HEK293 (cell line): ENCODE results near the gene PDIA5.

Experiments
- CTCF ChIA-PET: fragments of 350-600 bp; formaldehyde crosslinking; extraction: SDS; loops from one replicate; lab custom pipeline; 2021; ENCODE audit warnings: antibody characterized with exemption; lab: Yijun Ruan, JAX
- POLR2A ChIA-PET: fragments of 300-600 bp; formaldehyde crosslinking; extraction: SDS; loops from one replicate; lab custom pipeline; 2020; ENCODE audit warnings: antibody characterized with exemption, inconsistent platforms; lab: Yijun Ruan, JAX
- H3K27ac ChIP-seq: fragments of 200-500 bp; sonication (Bioruptor generic); 2 replicates; pipeline ENCODE4 v1.5.1; 2014; ENCODE audit warnings: low read depth, low read length, control low read depth, inconsistent platforms; ENCODE audit errors: extremely low read depth
- H3K36me3 ChIP-seq, 2 experiments: fragments of 200-500 bp in 1 of 2; sonication (Bioruptor generic) in 1 of 2; 1 replicate in 1 of 2; 2 replicates in 1 of 2; pipeline ENCODE4 v1.5.1; 2014 to 2017; ENCODE audit warnings: inconsistent platforms in 2 of 2, low read length in 2 of 2; ENCODE audit not compliant: control insufficient read depth in 2 of 2, insufficient read depth in 1 of 2
- H3K4me1 ChIP-seq: fragments of 200-500 bp; sonication (Bioruptor generic); 2 replicates; pipeline ENCODE4 v1.5.1; 2014; ENCODE audit warnings: mild to moderate bottlenecking, low read length, inconsistent platforms; ENCODE audit not compliant: control insufficient read depth, insufficient read depth
- H3K4me3 ChIP-seq: 2 replicates; pipeline ENCODE4 v1.5.1; 2011; ENCODE audit warnings: low read depth, mild to moderate bottlenecking, control low read depth, low read length, moderate library complexity
- H3K9me3 ChIP-seq: fragments of 200-500 bp; sonication (Bioruptor generic); 2 replicates; pipeline ENCODE4 v1.5.1; 2014; ENCODE audit warnings: low read depth, low read length, inconsistent platforms; ENCODE audit not compliant: control insufficient read depth, insufficient read depth
- ATF2 ChIP-seq: fragments of 450-650 bp; formaldehyde crosslinking; IDR thresholded peaks from 2 replicates; pipeline ENCODE4 v1.5.1; 2016; ENCODE audit warnings: missing biosample characterization, missing genetic modification characterization, low read depth
- GLI2 ChIP-seq: fragments of 450-650 bp; formaldehyde crosslinking; IDR thresholded peaks from 2 replicates; pipeline ENCODE4; 2017; ENCODE audit warnings: missing biosample characterization, missing genetic modification characterization, low read depth, borderline replicate concordance
- HIC1 ChIP-seq: fragments of 450-650 bp; formaldehyde crosslinking; IDR thresholded peaks from 2 replicates; pipeline ENCODE4 v1.5.1; 2016; ENCODE audit warnings: missing biosample characterization, missing genetic modification characterization
- SCRT1 ChIP-seq: fragments of 450-650 bp; formaldehyde crosslinking; IDR thresholded peaks from 2 replicates; pipeline ENCODE4 v1.5.1; 2016; ENCODE audit warnings: missing biosample characterization, missing genetic modification characterization, borderline replicate concordance
- ZBTB21 ChIP-seq: fragments of 450-650 bp; formaldehyde crosslinking; IDR thresholded peaks from 2 replicates; pipeline ENCODE4 v1.5.1; 2017; ENCODE audit warnings: missing biosample characterization, missing genetic modification characterization
- ZFP37 ChIP-seq: fragments of 450-650 bp; formaldehyde crosslinking; IDR thresholded peaks from 2 replicates; pipeline ENCODE4 v1.5.1; 2016; ENCODE audit warnings: missing biosample characterization, missing genetic modification characterization
- ZNF248 ChIP-seq: fragments of 450-650 bp; formaldehyde crosslinking; IDR thresholded peaks from 2 replicates; pipeline ENCODE4 v1.5.1; 2017; ENCODE audit warnings: missing biosample characterization, missing genetic modification characterization
- ZNF324 ChIP-seq: fragments of 450-650 bp; formaldehyde crosslinking; IDR thresholded peaks from 2 replicates; pipeline ENCODE4 v1.5.1; 2016; ENCODE audit warnings: missing biosample characterization, missing genetic modification characterization
- ZNF510 ChIP-seq: fragments of 450-650 bp; formaldehyde crosslinking; IDR thresholded peaks from 2 replicates; pipeline ENCODE4 v1.5.1; 2018; ENCODE audit warnings: mild to moderate bottlenecking, missing genetic modification characterization, missing biosample characterization; ENCODE audit not compliant: insufficient replicate concordance
- ZNF513 ChIP-seq: fragments of 450-650 bp; IDR thresholded peaks from 2 replicates; pipeline ENCODE4 v1.5.1; 2018; ENCODE audit warnings: missing biosample characterization, missing genetic modification characterization
- ZNF600 ChIP-seq: fragments of 450-650 bp; formaldehyde crosslinking; IDR thresholded peaks from 2 replicates; pipeline ENCODE4 v1.5.1; 2016; ENCODE audit warnings: missing biosample characterization, missing genetic modification characterization
- ZNF629 ChIP-seq: fragments of 450-650 bp; formaldehyde crosslinking; IDR thresholded peaks from 2 replicates; pipeline ENCODE4 v1.5.1; 2017; ENCODE audit warnings: missing biosample characterization, missing genetic modification characterization
- ZNF660 ChIP-seq: fragments of 450-650 bp; IDR thresholded peaks from 2 replicates; pipeline ENCODE4 v1.5.1; 2018; ENCODE audit warnings: missing biosample characterization, mild to moderate bottlenecking, missing genetic modification characterization
- TF ChIP-seq, protein P1 (sequence below): fragments of 450-650 bp; formaldehyde crosslinking; IDR thresholded peaks from 2 replicates; pipeline ENCODE4 v1.5.1; 2017; ENCODE audit warnings: missing biosample characterization, missing genetic modification characterization
- TF ChIP-seq, protein P2 (sequence below): fragments of 450-650 bp; formaldehyde crosslinking; IDR thresholded peaks from 2 replicates; pipeline ENCODE4 v1.5.1; 2017; ENCODE audit warnings: missing biosample characterization, missing genetic modification characterization

The PDIA5 gene

GRCh38 chr3:123102826-123103225 lies 36.0 kb downstream of the PDIA5 start:
- Histone ChIP-seq H3K4me3 (no peak overlapping the region), H3K27ac (no peak overlapping the region), H3K9me3 (no peaks in the 10 kb centered on the region), H3K4me1 (no peaks in the 10 kb centered on the region), H3K36me3 (peaks cover 6 to 90% of the 10 kb centered on the region in 2 experiments; a peak in 2 of 3 replicates)
- CTCF ChIA-PET, result no interaction called here
- TF ChIP-seq GLI2 (tag by site-specific recombination) (no peak), ZFP37 (no peak), ZNF510 (tag by site-specific recombination) (no peak)
- TF ChIP-seq, protein P1, sequence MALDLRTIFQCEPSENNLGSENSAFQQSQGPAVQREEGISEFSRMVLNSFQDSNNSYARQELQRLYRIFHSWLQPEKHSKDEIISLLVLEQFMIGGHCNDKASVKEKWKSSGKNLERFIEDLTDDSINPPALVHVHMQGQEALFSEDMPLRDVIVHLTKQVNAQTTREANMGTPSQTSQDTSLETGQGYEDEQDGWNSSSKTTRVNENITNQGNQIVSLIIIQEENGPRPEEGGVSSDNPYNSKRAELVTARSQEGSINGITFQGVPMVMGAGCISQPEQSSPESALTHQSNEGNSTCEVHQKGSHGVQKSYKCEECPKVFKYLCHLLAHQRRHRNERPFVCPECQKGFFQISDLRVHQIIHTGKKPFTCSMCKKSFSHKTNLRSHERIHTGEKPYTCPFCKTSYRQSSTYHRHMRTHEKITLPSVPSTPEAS (tag by site-specific recombination), result no peak
- POLR2A ChIA-PET, result no interaction called here

GRCh38 chr3:123104550-123104949 lies 37.7 kb downstream of the PDIA5 start:
- CTCF ChIA-PET, result interaction anchor here (0.7 kb wide), 1 partner anchor 73 kb away, joined by 3 read pairs; no protein-coding TSS in a partner anchor
- H3K36me3 ChIP-seq, result peaks cover 6 to 83% of the 10 kb centered on the region in 2 experiments; a peak in 2 of 3 replicates
- POLR2A ChIA-PET, result no interaction called here

More at GRCh38 chr3:123104550-123104949, 37.7 kb downstream of the PDIA5 start:
- H3K27ac ChIP-seq, result no peak overlapping the region
- TF ChIP-seq ZNF513 (tag by site-specific recombination) (no peak), ZNF660 (tag by site-specific recombination) (0 out of 2 replicates have a peak, but pooled peaks have one; percentile 15), ZNF629 (peak; percentile 88), HIC1 (tag by site-specific recombination) (peak; percentile 33; the same call in 1 of the 2 replicates), ZBTB21 (tag by site-specific recombination) (peak; percentile 91), ATF2 (tag by site-specific recombination) (no peak), ZNF600 (tag by site-specific recombination) (peak; percentile 76), ZNF248 (tag by site-specific recombination) (no peak), ZNF324 (tag by site-specific recombination) (no peak), SCRT1 (tag by site-specific recombination) (no peak)
- TF ChIP-seq, protein P2, sequence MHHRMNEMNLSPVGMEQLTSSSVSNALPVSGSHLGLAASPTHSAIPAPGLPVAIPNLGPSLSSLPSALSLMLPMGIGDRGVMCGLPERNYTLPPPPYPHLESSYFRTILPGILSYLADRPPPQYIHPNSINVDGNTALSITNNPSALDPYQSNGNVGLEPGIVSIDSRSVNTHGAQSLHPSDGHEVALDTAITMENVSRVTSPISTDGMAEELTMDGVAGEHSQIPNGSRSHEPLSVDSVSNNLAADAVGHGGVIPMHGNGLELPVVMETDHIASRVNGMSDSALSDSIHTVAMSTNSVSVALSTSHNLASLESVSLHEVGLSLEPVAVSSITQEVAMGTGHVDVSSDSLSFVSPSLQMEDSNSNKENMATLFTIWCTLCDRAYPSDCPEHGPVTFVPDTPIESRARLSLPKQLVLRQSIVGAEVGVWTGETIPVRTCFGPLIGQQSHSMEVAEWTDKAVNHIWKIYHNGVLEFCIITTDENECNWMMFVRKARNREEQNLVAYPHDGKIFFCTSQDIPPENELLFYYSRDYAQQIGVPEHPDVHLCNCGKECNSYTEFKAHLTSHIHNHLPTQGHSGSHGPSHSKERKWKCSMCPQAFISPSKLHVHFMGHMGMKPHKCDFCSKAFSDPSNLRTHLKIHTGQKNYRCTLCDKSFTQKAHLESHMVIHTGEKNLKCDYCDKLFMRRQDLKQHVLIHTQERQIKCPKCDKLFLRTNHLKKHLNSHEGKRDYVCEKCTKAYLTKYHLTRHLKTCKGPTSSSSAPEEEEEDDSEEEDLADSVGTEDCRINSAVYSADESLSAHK (tag by site-specific recombination), result no peak
- H3K4me1 ChIP-seq, result no peaks in the 10 kb centered on the region
- no peaks in the 10 kb centered on the region for H3K9me3 ChIP-seq
- no peak overlapping the region for H3K4me3 ChIP-seq
